KMS-11 (cell line): ENCODE measurements around the gene FAM13A.
A peak's percentile ranks its signal among the peaks of the same experiment; 100 is the strongest.

Experiments used
- H2AFZ ChIP-seq: fragments of 200-600 bp; sonication (generic); 2 replicates; pipeline ENCODE4 v1.6.1; 2016; ENCODE audit warnings: antibody characterized with exemption, mixed run types, low read depth
- H3K27ac ChIP-seq: fragments of 200-600 bp; sonication (generic); 2 replicates; pipeline ENCODE4 v1.6.1; 2016; ENCODE audit warnings: mild to moderate bottlenecking, mixed run types
- H3K27me3 ChIP-seq: fragments of 200-600 bp; sonication (generic); 2 replicates; pipeline ENCODE4 v1.6.1; 2017; ENCODE audit warnings: mild to moderate bottlenecking, low read depth, mixed run types, moderate library complexity; ENCODE audit not compliant: insufficient read depth
- H3K36me3 ChIP-seq: fragments of 200-600 bp; sonication (generic); 2 replicates; pipeline ENCODE4 v1.6.1; 2017; ENCODE audit warnings: mild to moderate bottlenecking, mixed run types; ENCODE audit not compliant: insufficient read depth
- H3K4me1 ChIP-seq: fragments of 200-600 bp; sonication (generic); 2 replicates; pipeline ENCODE4 v1.6.1; 2016; ENCODE audit warnings: mild to moderate bottlenecking, low read depth, mixed run types; ENCODE audit not compliant: poor library complexity, severe bottlenecking
- H3K4me2 ChIP-seq: fragments of 200-600 bp; sonication (generic); 2 replicates; pipeline ENCODE4 v1.7.0; 2016; ENCODE audit warnings: mild to moderate bottlenecking, mixed run types
- H3K4me3 ChIP-seq: fragments of 200-600 bp; sonication (generic); IDR thresholded peaks from 2 replicates; pipeline ENCODE4 v1.6.1; 2017; ENCODE audit warnings: low read depth, low read length, mixed read lengths; ENCODE audit not compliant: insufficient read depth
- H3K79me2 ChIP-seq: fragments of 200-600 bp; sonication (generic); 2 replicates; pipeline ENCODE4 v1.6.1; 2016; ENCODE audit warnings: low read depth, mixed run types; ENCODE audit not compliant: insufficient read depth
- H3K9ac ChIP-seq: fragments of 200-600 bp; sonication (generic); 2 replicates; pipeline ENCODE4 v1.6.1; 2016; ENCODE audit warnings: mild to moderate bottlenecking, mixed run types
- H4K20me1 ChIP-seq: fragments of 200-600 bp; sonication (generic); 2 replicates; pipeline ENCODE4 v1.6.1; 2016; ENCODE audit warnings: mild to moderate bottlenecking, mixed run types; ENCODE audit not compliant: insufficient read depth
- TF ChIP-seq, protein P1 (sequence below): fragments of 200-600 bp; sonication (generic); conservative IDR thresholded peaks from 2 replicates; pipeline ENCODE4 v1.6.1; 2017; ENCODE audit warnings: low read depth, mild to moderate bottlenecking, antibody characterized with exemption, low read length, moderate library complexity, mixed read lengths

The FAM13A gene

GRCh38 chr4:88804234-88804633, 252.8 kb downstream of the FAM13A start:
- Histone ChIP-seq H3K36me3 (no peaks in the 10 kb centered on the region), H3K27ac (no peak overlapping the region), H3K27me3 (no peaks in the 10 kb centered on the region), H3K4me1 (peaks cover 32% of the 10 kb centered on the region), H3K4me3 (no peak overlapping the region), H3K4me2 (no peak overlapping the region), H3K9ac (no peak overlapping the region), H4K20me1 (no peaks in the 10 kb centered on the region), H2AFZ (no peak overlapping the region), H3K79me2 (no peaks in the 10 kb centered on the region)
- TF ChIP-seq, protein P1, sequence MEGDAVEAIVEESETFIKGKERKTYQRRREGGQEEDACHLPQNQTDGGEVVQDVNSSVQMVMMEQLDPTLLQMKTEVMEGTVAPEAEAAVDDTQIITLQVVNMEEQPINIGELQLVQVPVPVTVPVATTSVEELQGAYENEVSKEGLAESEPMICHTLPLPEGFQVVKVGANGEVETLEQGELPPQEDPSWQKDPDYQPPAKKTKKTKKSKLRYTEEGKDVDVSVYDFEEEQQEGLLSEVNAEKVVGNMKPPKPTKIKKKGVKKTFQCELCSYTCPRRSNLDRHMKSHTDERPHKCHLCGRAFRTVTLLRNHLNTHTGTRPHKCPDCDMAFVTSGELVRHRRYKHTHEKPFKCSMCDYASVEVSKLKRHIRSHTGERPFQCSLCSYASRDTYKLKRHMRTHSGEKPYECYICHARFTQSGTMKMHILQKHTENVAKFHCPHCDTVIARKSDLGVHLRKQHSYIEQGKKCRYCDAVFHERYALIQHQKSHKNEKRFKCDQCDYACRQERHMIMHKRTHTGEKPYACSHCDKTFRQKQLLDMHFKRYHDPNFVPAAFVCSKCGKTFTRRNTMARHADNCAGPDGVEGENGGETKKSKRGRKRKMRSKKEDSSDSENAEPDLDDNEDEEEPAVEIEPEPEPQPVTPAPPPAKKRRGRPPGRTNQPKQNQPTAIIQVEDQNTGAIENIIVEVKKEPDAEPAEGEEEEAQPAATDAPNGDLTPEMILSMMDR, result no peak

- Histone ChIP-seq H3K9ac (no peak overlapping the region), H3K36me3 (no peaks in the 10 kb centered on the region), H3K4me2 (peak overlapping the region; percentile 20; the same call in 1 of the 2 replicates), H3K27me3 (no peaks in the 10 kb centered on the region), H2AFZ (no peak overlapping the region), H4K20me1 (no peaks in the 10 kb centered on the region), H3K27ac (no peak overlapping the region), H3K4me1 (peaks cover 32% of the 10 kb centered on the region), H3K4me3 (no peak overlapping the region), H3K79me2 (no peaks in the 10 kb centered on the region)
- TF ChIP-seq, protein P1, result no peak
Measured at GRCh38 chr4:88803600-88804096, 253.3 kb downstream of the FAM13A start.

DNA sequence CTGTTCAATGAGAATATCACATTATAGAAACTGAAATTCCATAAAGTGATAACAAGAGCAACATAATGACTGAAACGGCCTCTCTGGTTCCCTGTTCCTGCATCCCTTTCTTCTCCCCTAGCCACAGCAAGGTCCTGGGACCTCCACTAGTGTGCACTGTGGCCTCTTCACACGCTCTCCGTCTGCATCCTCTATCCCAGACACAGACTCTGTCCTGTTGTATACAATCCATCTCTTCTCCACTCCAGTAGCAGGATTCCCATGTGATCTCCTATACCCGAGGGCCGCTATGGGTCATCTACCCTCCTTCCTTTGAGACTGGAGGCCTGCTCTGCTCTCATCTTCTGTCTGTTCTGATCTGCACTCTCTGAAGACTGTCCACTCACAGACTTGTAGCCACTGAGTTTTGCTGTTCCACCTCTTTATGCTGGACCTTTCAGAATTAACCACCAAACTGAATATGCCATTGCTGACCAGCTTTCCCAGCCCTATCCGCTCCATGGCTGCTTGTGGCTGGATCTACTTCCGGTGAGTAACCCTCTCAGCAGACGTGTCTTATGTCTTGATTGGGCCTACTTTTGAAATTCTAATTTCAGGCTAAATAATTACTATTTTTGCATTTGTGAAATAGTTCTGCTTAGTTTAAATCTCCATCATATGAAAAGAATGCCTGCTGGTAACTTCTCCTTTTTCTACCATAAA, 254.2 kb downstream of the FAM13A start:
- no peak overlapping the region for H3K9ac ChIP-seq
- H3K27ac ChIP-seq, result no peak overlapping the region
- no peaks in the 10 kb centered on the region for H3K79me2 ChIP-seq
- H3K4me1 ChIP-seq, result peaks cover 32% of the 10 kb centered on the region
- H3K4me3 ChIP-seq, result no peak overlapping the region
- no peak overlapping the region; the same call in 1 of the 2 replicates for H3K4me2 ChIP-seq
- H2AFZ ChIP-seq, result no peak overlapping the region
- no peaks in the 10 kb centered on the region for H3K36me3 ChIP-seq
- no peaks in the 10 kb centered on the region for H3K27me3 ChIP-seq
- TF ChIP-seq, protein P1, result no peak
- H4K20me1 ChIP-seq, result no peaks in the 10 kb centered on the region

DNA sequence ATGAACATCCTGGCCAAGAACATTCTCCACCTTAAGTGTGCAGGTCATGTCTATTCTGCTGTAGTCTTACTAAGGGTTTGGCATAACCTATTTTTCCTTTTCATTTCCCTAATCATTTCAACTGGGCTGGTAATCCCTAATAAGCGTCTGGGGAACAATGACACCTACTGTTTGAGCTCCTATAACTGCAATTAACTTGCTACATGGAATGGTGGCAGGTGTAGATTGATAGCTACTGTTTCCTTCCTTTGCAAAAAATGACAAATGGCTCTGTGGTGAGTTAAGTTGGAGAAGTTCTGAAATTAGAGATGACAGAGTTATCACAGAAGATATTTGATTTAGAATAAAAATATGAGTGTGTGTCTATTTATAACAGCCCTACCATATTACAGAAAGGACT, 254.8 kb downstream of the FAM13A start:
- TF ChIP-seq, protein P1, result no peak
- no peak overlapping the region for H3K9ac ChIP-seq
- no peaks in the 10 kb centered on the region for H3K36me3 ChIP-seq

More for the DNA sequence above, 254.8 kb downstream of the FAM13A start:
- no peaks in the 10 kb centered on the region for H3K79me2 ChIP-seq
- H3K4me2 ChIP-seq, result no peak overlapping the region
- H3K4me3 ChIP-seq, result no peak overlapping the region
- no peak overlapping the region for H2AFZ ChIP-seq
- H3K27me3 ChIP-seq, result no peaks in the 10 kb centered on the region
- H4K20me1 ChIP-seq, result no peaks in the 10 kb centered on the region
- H3K4me1 ChIP-seq, result peaks cover 32% of the 10 kb centered on the region
- H3K27ac ChIP-seq, result no peak overlapping the region
